Bronchial epithelial cell (primary cell): ENCODE measurements around the gene SLC16A14. TPM values are rescaled to one million over a fixed set of nuclear protein-coding genes. Genes with fewer than 3 reads are reported as not detected.

Source experiments
- DNase-seq: peaks from one replicate; pipeline ENCODE4 v3.0.0-alpha.2; 2010; ENCODE audit warnings: low read depth
- FAIRE-seq: peaks from 2 replicates; lab custom pipeline; 2011; peaks lifted over from hg19 to GRCh38; lab: Jason Lieb, UNC
- H3K27me3 ChIP-seq: 2 replicates; pipeline ENCODE4 v1.5.1; 2011; ENCODE audit warnings: low read length; ENCODE audit not compliant: control insufficient read depth, insufficient read depth
- H3K36me3 ChIP-seq: 2 replicates; pipeline ENCODE4 v1.5.1; 2011; ENCODE audit warnings: low read length; ENCODE audit not compliant: control insufficient read depth, insufficient read depth
- H3K4me3 ChIP-seq: 2 replicates; pipeline ENCODE4 v1.5.1; 2011; ENCODE audit warnings: mild to moderate bottlenecking, low read depth, low read length, control low read depth
- CTCF ChIP-seq: IDR thresholded peaks from 2 replicates; pipeline ENCODE4 v1.5.1; 2011; ENCODE audit warnings: mild to moderate bottlenecking, moderate library complexity, low read length, control low read depth, inconsistent platforms; ENCODE audit not compliant: insufficient read depth, severe bottlenecking
- total RNA-seq: library from RNA; depleted of rRNA; stranded (reverse); fragments of >200 nt; gene quantifications from 2 replicates; pipeline ENCODE4 v1.2.1, GENCODE V29; 2014

Gene SLC16A14
- total RNA-seq, 1 donor from 2014 or later = 2.4 TPM

- FAIRE-seq (peak; percentile 52), DNase-seq (no peak)
- no peak overlapping the region for H3K4me3 ChIP-seq
- H3K27me3 ChIP-seq = no peaks in the 10 kb centered on the region
- TF ChIP-seq CTCF = no peak
- no peaks in the 10 kb centered on the region for H3K36me3 ChIP-seq
Measured at GRCh38 chr2:230085201-230085600, 16.5 kb upstream of the SLC16A14 start.

GRCh38 chr2:230077851-230078547 lies 9.3 kb upstream of the SLC16A14 start:
- no peak for FAIRE-seq
- H3K4me3 ChIP-seq = no peak overlapping the region
- H3K27me3 ChIP-seq = no peaks in the 10 kb centered on the region
- no peak for DNase-seq
- no peak for TF ChIP-seq CTCF
- H3K36me3 ChIP-seq = no peaks in the 10 kb centered on the region

DNA sequence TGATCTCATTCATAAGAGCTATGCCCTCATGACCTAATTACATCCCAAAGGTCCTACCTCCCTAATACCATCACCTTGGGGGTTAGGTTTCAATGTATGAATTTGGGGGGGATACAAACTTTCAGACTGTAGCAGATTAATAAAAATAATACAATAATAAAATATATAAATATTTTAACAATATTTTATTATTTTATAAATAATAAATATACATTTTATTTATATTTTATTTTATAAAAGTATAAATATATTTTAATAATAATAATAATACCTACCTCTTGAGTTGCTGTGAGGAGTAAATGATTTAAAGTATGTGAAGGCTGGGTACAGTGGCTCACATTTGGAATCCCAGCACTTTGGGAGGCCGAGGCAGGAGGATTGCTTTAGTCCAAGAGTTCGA lies 8.1 kb upstream of the SLC16A14 start:
- DNase-seq (no peak), FAIRE-seq (no peak)
- no peaks in the 10 kb centered on the region for H3K36me3 ChIP-seq
- no peaks in the 10 kb centered on the region for H3K27me3 ChIP-seq
- H3K4me3 ChIP-seq = no peak overlapping the region
- TF ChIP-seq CTCF = no peak

DNA sequence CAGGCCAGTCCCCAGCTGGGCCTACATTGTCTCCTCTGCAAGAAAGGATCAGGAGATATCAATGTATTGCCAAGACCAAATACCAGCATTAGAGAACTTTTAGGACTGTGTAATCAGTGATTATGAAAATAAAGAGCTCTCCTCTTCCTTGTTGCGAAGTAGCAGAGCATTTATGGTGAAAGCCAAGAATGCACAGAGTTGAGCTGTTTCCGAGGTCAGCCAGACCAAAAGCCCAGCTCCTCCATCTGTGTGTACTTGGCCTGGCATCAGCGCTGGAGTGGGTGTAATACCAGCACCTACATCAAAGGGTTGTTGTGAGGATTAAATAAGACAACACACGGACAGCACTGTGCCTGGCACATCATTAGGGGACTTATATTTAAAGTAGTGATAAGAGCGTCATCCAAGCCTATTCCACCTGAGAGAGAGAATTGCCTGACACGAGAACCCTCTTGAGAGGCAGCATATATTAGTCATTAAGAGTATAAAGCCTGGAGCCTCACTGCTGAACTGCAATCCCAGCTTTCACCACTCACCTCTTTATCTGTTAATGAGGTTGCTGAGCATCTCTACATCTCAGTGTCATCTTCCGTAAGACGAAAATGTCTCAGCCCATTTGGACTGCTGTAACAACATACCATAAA lies 7.4 kb upstream of the SLC16A14 start:
- no peak for DNase-seq
- no peak for FAIRE-seq
- Histone ChIP-seq H3K4me3 (no peak overlapping the region), H3K36me3 (no peaks in the 10 kb centered on the region), H3K27me3 (no peaks in the 10 kb centered on the region)
- TF ChIP-seq CTCF = no peak

DNA sequence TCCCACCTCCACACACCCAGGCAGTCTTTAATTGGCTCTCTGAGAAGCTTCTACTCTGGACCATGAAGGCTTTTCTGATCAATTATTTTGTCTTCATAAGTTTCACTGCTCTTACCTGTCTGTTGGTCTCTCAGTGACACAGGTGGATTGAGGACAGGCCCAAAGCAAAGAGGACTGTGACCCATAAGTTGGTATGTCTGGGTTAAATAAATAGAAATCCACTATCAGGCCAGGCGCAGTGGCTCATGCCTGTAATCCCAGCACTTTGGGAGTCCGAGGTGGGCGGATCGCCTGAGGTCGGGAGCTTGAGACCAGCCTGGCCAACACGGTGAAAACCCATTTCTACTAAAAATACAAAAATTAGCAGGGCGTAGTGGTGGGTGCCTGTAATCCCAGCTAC lies 2.7 kb upstream of the SLC16A14 start:
- no peak for FAIRE-seq
- no peak for DNase-seq
- H3K27me3 ChIP-seq = no peaks in the 10 kb centered on the region
- H3K4me3 ChIP-seq = no peak overlapping the region
- no peak for TF ChIP-seq CTCF
- no peaks in the 10 kb centered on the region for H3K36me3 ChIP-seq

DNA sequence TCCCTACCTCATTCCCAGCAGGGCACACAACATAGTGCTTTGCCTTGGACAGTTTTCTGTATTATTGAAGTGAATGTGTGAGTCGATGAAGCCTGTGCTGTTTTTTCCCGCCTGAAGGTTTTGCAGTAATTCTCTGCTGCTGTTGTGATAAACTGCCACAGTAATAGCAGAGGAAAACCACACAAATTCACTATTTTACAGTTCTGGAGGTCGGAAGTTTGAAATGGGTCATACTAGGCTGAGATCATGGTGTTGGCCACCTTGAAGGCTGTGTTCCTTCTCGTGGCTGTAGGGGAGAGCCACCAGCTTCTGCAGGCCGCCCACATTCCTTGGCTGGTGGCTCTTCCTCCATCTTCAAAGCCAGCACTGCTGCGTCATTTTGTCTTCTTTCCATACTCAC lies 678 bp upstream of the SLC16A14 start:
- Histone ChIP-seq H3K27me3 (no peaks in the 10 kb centered on the region), H3K36me3 (no peaks in the 10 kb centered on the region), H3K4me3 (no peak overlapping the region)
- DNase-seq (no peak), FAIRE-seq (no peak)
- no peak for TF ChIP-seq CTCF
